Measurements from ENCODE around the gene LRP6.

DNA sequence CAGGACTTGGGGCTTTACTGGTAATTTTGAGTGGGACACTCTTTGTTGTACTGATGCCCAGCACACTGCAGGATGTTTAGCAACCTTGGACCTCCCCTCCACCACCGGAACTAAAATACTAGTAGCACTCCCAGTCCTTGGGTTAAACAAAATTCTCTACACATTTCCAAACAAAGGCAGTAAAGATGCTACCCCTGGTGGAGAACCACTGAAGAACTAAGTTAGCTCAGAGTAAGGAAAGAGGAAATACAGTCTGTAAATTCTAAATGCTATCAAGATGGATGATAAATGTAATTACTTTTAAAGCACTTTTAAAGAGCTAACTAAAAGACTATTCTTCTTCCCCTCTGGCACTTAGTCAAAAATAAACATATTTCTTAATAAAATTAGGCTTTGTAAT lies 64.1 kb downstream of the LRP6 start:
- TF ChIP-seq, protein P1, sequence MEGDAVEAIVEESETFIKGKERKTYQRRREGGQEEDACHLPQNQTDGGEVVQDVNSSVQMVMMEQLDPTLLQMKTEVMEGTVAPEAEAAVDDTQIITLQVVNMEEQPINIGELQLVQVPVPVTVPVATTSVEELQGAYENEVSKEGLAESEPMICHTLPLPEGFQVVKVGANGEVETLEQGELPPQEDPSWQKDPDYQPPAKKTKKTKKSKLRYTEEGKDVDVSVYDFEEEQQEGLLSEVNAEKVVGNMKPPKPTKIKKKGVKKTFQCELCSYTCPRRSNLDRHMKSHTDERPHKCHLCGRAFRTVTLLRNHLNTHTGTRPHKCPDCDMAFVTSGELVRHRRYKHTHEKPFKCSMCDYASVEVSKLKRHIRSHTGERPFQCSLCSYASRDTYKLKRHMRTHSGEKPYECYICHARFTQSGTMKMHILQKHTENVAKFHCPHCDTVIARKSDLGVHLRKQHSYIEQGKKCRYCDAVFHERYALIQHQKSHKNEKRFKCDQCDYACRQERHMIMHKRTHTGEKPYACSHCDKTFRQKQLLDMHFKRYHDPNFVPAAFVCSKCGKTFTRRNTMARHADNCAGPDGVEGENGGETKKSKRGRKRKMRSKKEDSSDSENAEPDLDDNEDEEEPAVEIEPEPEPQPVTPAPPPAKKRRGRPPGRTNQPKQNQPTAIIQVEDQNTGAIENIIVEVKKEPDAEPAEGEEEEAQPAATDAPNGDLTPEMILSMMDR (IDR thresholded peaks at IDR 0.05; ENCODE audit: poor library complexity) = no peak
- TF ChIP-seq EZH2 (IDR thresholded peaks at IDR 0.05; ENCODE audit: borderline replicate concordance) = no peak

Measured in hepatocyte (in vitro differentiated cells).